Uterus (tissue), 4 donors: Measurements from ENCODE around the gene KRT2. TPM values are rescaled to one million over a fixed set of nuclear protein-coding genes. Genes with fewer than 3 reads are reported as not detected.

ENCODE experiments used
- DNase-seq, 2 donors: peaks; one replicate each; pipeline ENCODE4 v3.0.0-alpha.2; 2019 to 2020
- H3K27ac ChIP-seq, 2 donors: fragments of 200-600 bp; sonication (generic); 1 replicate in 1 of 2; 2 replicates in 1 of 2; pipeline ENCODE4 v1.5.1; 2016 to 2018
- H3K27me3 ChIP-seq, 2 donors: fragments of 200-600 bp; sonication (generic); one replicate each; pipeline ENCODE4 v1.5.1; 2018 to 2019; ENCODE audit warnings: control low read depth in 1 of 2
- H3K36me3 ChIP-seq, 2 donors: fragments of 200-600 bp; sonication (generic); one replicate each; pipeline ENCODE4 v1.5.1; 2019; ENCODE audit warnings: control low read depth in 1 of 2
- H3K4me1 ChIP-seq, 2 donors: fragments of 200-600 bp; sonication (generic); one replicate each; pipeline ENCODE4 v1.5.1; 2018 to 2019; ENCODE audit warnings: control low read depth in 1 of 2
- H3K4me3 ChIP-seq, 2 donors: fragments of 200-600 bp; sonication (generic); 1 replicate in 1 of 2; 2 replicates in 1 of 2; pipeline ENCODE4 v1.5.1; 2018 to 2019; ENCODE audit warnings: mild to moderate bottlenecking in 1 of 2
- H3K9me3 ChIP-seq, 2 donors: fragments of 200-600 bp; sonication (generic); one replicate each; pipeline ENCODE4 v1.5.1; 2019; ENCODE audit warnings: control low read depth in 1 of 2
- POLR2A ChIP-seq, 2 donors: fragments of 450-650 bp; IDR thresholded peaks; one replicate each; pipeline ENCODE4 v1.6.1; 2016; ENCODE audit warnings: antibody characterized with exemption in 2 of 2, mild to moderate bottlenecking in 1 of 2, moderate library complexity in 1 of 2
- intact Hi-C: fragments of 100-400 bp; cut with DNase I; formaldehyde crosslinking; loops from one replicate; pipeline ENCODE4 v1.15.1; 2023; ENCODE audit warnings: low total_unique reads
- total RNA-seq, 4 donors: library from RNA; depleted of rRNA in 3 of 4; stranded (reverse); fragments of >200 nt in 3 of 4; gene quantifications; one replicate each; pipeline versions ENCODE4 v1.1.0 to v1.2.4, GENCODE V29; 2014 to 2023
- TF ChIP-seq, protein P1 (sequence below), 4 experiments: fragments of 200-600 bp in 2 of 4; fragments of 450-650 bp in 2 of 4; sonication (generic) in 2 of 4; IDR thresholded peaks; one replicate each; pipeline ENCODE4 v1.5.1; 2016 to 2019; ENCODE audit warnings: antibody characterized with exemption in 4 of 4, mild to moderate bottlenecking in 2 of 4, moderate library complexity in 1 of 4
- donor health status: DM: yes; HTN: yes; CAD: no.

Gene KRT2
- total RNA-seq, 4 donors from 2014 or later, result not detected

DNA sequence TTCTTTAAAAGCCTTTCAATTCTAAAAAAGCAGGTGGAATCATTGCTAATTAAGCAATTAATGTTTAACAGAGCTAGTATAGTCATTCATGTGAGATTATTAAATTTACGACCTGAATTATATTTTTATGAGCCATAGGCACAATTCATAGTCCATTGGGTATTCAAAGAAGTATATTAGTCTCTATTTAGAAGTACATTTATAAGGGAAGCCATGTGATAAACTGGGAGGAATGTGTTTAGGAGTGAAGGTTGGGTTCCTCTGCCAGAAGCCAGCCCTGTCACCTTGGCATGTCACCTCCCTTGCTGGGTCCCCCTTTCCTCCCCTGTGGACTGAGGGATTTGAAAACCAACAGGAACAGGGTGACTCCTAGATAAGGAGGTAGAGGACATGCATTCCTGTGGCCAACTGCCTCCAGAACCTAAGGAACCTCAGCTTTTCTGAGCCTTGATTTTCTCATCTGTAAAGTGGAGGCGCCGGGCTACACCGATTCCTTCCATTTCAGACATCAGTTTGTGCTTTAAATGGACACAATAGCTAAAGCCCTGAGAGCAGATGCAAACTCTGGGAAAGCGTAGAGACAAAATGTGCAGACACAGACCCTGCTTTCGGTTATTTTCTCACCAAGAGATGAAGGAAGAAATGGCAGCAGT lies 5.4 kb upstream of the KRT2 start:
- DNase-seq, result no peak
- no peak overlapping the region for H3K4me3 ChIP-seq
- intact Hi-C loops, result no loop called here
- H3K27me3 ChIP-seq, result no peaks in the 10 kb centered on the region
- TF ChIP-seq, protein P1, sequence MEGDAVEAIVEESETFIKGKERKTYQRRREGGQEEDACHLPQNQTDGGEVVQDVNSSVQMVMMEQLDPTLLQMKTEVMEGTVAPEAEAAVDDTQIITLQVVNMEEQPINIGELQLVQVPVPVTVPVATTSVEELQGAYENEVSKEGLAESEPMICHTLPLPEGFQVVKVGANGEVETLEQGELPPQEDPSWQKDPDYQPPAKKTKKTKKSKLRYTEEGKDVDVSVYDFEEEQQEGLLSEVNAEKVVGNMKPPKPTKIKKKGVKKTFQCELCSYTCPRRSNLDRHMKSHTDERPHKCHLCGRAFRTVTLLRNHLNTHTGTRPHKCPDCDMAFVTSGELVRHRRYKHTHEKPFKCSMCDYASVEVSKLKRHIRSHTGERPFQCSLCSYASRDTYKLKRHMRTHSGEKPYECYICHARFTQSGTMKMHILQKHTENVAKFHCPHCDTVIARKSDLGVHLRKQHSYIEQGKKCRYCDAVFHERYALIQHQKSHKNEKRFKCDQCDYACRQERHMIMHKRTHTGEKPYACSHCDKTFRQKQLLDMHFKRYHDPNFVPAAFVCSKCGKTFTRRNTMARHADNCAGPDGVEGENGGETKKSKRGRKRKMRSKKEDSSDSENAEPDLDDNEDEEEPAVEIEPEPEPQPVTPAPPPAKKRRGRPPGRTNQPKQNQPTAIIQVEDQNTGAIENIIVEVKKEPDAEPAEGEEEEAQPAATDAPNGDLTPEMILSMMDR (IDR thresholded peaks at IDR 0.05), result no peak
- no peak for TF ChIP-seq POLR2A (IDR thresholded peaks at IDR 0.05)
- no peaks in the 10 kb centered on the region for H3K9me3 ChIP-seq
- H3K27ac ChIP-seq, result no peak overlapping the region
- no peaks in the 10 kb centered on the region for H3K4me1 ChIP-seq
- no peaks in the 10 kb centered on the region for H3K36me3 ChIP-seq

DNA sequence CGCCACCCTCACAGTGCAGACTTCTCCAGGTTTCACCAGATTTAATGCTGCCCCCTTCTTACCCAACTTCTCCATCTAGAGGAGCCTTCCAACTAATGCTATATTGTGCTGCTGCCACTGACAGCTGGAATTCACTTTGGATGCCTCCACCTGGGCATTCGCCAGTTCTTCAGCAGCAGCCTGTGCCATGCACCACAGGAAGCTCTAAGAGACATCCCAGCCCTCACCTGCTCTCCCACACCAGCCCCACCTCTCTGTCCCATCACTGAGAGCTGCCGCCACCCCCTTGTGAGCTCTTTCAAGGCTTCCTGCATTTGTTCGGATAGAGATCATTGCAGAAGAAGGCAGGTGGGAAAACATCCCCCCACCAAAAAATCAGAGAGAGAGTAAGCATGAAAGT lies 4.6 kb upstream of the KRT2 start:
- no peak for DNase-seq
- Histone ChIP-seq H3K4me1 (no peaks in the 10 kb centered on the region), H3K27me3 (no peaks in the 10 kb centered on the region), H3K4me3 (no peak overlapping the region), H3K9me3 (no peaks in the 10 kb centered on the region), H3K27ac (no peak overlapping the region), H3K36me3 (no peaks in the 10 kb centered on the region)
- intact Hi-C loops, result no loop called here
- TF ChIP-seq, protein P1 (IDR thresholded peaks at IDR 0.05), result no peak
- TF ChIP-seq POLR2A (IDR thresholded peaks at IDR 0.05), result no peak

DNA sequence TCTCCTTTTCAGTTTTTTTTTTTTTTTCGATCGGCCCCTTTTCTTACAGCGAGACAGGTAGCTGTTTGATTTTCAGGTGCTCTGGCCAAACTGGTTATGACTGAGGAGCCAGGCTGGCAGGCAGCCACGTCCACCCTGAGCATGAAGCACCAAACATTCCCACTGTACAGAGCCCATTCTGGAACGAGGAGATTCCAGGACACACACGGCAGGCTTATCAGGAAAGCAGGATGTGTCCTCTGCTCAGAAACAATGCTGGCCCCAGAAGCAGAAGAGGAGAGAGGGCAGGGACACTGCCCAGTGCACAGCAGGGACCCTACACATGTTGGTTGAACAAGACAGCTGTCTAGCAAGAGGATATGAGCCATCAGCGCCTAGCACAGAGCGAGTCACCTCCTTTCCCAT lies 3.7 kb upstream of the KRT2 start:
- H3K9me3 ChIP-seq, result no peaks in the 10 kb centered on the region
- no peaks in the 10 kb centered on the region for H3K27me3 ChIP-seq
- no peaks in the 10 kb centered on the region for H3K36me3 ChIP-seq
- intact Hi-C loops, result no loop called here
- TF ChIP-seq POLR2A (IDR thresholded peaks at IDR 0.05), result no peak
- no peak overlapping the region for H3K4me3 ChIP-seq
- no peak overlapping the region for H3K27ac ChIP-seq
- H3K4me1 ChIP-seq, result no peaks in the 10 kb centered on the region
- no peak for DNase-seq

DNA sequence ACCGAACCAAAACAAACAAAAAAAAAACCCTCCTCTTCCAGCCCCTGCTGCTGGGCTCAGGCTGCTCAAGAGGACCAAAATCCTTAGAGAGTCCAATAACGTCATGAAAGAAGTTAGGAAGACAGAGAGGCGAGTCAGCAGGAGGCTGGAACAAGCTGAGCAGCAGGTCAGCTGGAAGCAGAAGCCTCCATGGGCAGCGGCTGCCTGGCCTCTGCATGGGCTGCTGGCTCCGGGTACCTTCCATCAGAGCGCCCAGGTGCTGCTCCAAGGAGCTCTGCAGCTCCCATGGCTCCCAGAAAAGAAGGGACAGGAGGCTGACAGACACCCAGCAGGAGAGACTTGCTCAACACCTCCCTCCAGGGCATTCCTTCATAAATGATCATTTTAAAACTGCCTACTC lies 3.2 kb upstream of the KRT2 start:
- no peak for TF ChIP-seq POLR2A (IDR thresholded peaks at IDR 0.05)
- TF ChIP-seq, protein P1 (IDR thresholded peaks at IDR 0.05), result no peak
- no peak overlapping the region for H3K27ac ChIP-seq
- intact Hi-C loops, result no loop called here
- no peaks in the 10 kb centered on the region for H3K4me1 ChIP-seq
- H3K27me3 ChIP-seq, result no peaks in the 10 kb centered on the region
- no peak for DNase-seq
- no peak overlapping the region for H3K4me3 ChIP-seq
- H3K36me3 ChIP-seq, result no peaks in the 10 kb centered on the region
- no peaks in the 10 kb centered on the region for H3K9me3 ChIP-seq

DNA sequence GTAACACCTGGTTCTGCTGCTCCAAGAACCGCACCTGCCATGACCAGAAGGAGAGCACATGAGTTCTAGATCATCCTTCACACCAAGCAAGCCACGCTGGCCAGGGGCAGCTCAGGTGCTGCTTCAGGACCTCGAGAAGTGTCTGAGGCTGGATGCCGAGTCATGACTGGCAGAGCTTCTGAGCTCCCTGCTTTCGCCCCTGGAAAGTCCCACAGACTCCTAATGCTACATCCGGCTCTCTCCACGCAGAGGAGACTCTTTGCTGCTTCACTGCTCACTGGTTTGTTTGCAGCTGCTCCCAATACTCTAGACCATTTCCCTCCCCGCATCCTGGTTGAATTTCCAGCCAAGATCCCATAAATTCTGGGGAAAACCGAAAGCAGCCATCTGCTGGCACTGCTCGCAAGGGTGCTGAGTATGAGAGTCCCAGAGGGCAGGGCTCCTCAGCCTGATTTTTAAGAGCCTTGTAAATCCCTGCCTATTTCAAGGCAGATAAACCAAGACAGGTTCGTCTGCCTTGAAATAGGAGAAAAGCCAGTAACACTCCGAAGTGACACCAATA lies 1.4 kb downstream of the KRT2 start:
- no peak for TF ChIP-seq POLR2A (IDR thresholded peaks at IDR 0.05)
- TF ChIP-seq, protein P1 (IDR thresholded peaks at IDR 0.05), result no peak
- Histone ChIP-seq H3K27ac (peak overlapping the region; percentile 20 to 46), H3K9me3 (no peaks in the 10 kb centered on the region), H3K4me1 (no peaks in the 10 kb centered on the region), H3K27me3 (no peaks in the 10 kb centered on the region), H3K36me3 (no peaks in the 10 kb centered on the region), H3K4me3 (peak overlapping the region in 1 of 2 donors; percentile 4)
- intact Hi-C loops, result no loop called here
- peak; percentile 27 to 45 for DNase-seq
